Erythroblast (primary cell): Measurements from ENCODE around the gene FAR1.
"Not testable (repeated sequence)": the region's sequence is repeated elsewhere in the genome, so short reads cannot be mapped to it uniquely, and the experiment has no call there.

Experiments used
- DNase-seq, 2 experiments: peaks; one replicate each; lab custom pipeline; 2025; lab: John Stamatoyannopoulos, UW
- GATA1 ChIP-seq: IDR thresholded peaks from 2 replicates; pipeline ENCODE4 v1.6.1; 2011; ENCODE audit warnings: low read depth, mild to moderate bottlenecking, control low read depth, low read length, moderate library complexity
- POLR2A ChIP-seq: IDR thresholded peaks from 2 replicates; pipeline ENCODE4 v1.6.1; 2011; ENCODE audit warnings: mild to moderate bottlenecking, low read length

The FAR1 gene

GRCh38 chr11:13668102-13668956, at the start of gene FAR1:
FAR1 (plus strand) TSS chr11:13668668; CDS start chr11:13694766, 26,098 bp downstream.
- TF ChIP-seq GATA1: no peak
- TF ChIP-seq POLR2A: peak; percentile 83

GRCh38 chr11:13620063-13620462, 48.4 kb upstream of the FAR1 start:
- TF ChIP-seq GATA1 (no peak), POLR2A (no peak)
- DNase-seq: no peak

More at GRCh38 chr11:13668102-13668956, at the start of gene FAR1:
- DNase-seq: peak; percentile 99

GRCh38 chr11:13626818-13627217, 41.6 kb upstream of the FAR1 start:
- DNase-seq: not testable (repeated sequence)

- DNase-seq: not testable (repeated sequence)
Observed at GRCh38 chr11:13628634-13629033, 39.8 kb upstream of the FAR1 start.

- TF ChIP-seq POLR2A (no peak), GATA1 (no peak)
- no peak for DNase-seq
Observed at GRCh38 chr11:13629779-13630178, 38.7 kb upstream of the FAR1 start.

GRCh38 chr11:13635290-13635689, 33.2 kb upstream of the FAR1 start:
- no peak for DNase-seq
- no peak for TF ChIP-seq GATA1
- no peak for TF ChIP-seq POLR2A

- DNase-seq: no peak
- no peak for TF ChIP-seq POLR2A
- TF ChIP-seq GATA1: no peak
Observed at GRCh38 chr11:13635804-13636203, 32.7 kb upstream of the FAR1 start.

GRCh38 chr11:13637125-13638069, 31.1 kb upstream of the FAR1 start:
- TF ChIP-seq GATA1 (no peak), POLR2A (no peak)
- no peak for DNase-seq

- no peak for DNase-seq
- TF ChIP-seq GATA1 (no peak), POLR2A (no peak)
Observed at GRCh38 chr11:13638422-13638821, 30.0 kb upstream of the FAR1 start.

- no peak for TF ChIP-seq GATA1
- TF ChIP-seq POLR2A: no peak
Observed at GRCh38 chr11:13644997-13645687, 23.3 kb upstream of the FAR1 start.

GRCh38 chr11:13647391-13647790, 21.1 kb upstream of the FAR1 start:
- DNase-seq: no peak
- no peak for TF ChIP-seq GATA1
- TF ChIP-seq POLR2A: no peak

More at GRCh38 chr11:13644997-13645687, 23.3 kb upstream of the FAR1 start:
- no peak for DNase-seq

- TF ChIP-seq GATA1: no peak
- DNase-seq: no peak
Observed at GRCh38 chr11:13649619-13650018, 18.8 kb upstream of the FAR1 start.

GRCh38 chr11:13651515-13651914, 17.0 kb upstream of the FAR1 start:
- not testable (repeated sequence) for DNase-seq

GRCh38 chr11:13661074-13661623, 7.3 kb upstream of the FAR1 start:
- DNase-seq: no peak

More at GRCh38 chr11:13661074-13661623, 7.3 kb upstream of the FAR1 start:
- TF ChIP-seq GATA1 (no peak), POLR2A (no peak)
